VCaP (cell line): ENCODE measurements around the gene KCNJ6.
A peak's percentile ranks its signal among the peaks of the same experiment; 100 is the strongest.

Experiments
- H3K27ac ChIP-seq: fragments of 450-650 bp; 2 replicates; pipeline ENCODE4 v1.5.1; 2017
- CTCF ChIP-seq: fragments of 450-650 bp; conservative IDR thresholded peaks from 2 replicates; pipeline ENCODE4 v1.5.1; 2017; ENCODE audit warnings: mild to moderate bottlenecking, moderate library complexity

The KCNJ6 gene

GRCh38 chr21:37686991-37687810 lies 229.1 kb downstream of the KCNJ6 start:
- TF ChIP-seq CTCF, result no peak
- H3K27ac ChIP-seq, result no peak overlapping the region

- H3K27ac ChIP-seq, result no peak overlapping the region
- no peak for TF ChIP-seq CTCF
Measured at GRCh38 chr21:37684547-37684946, 231.7 kb downstream of the KCNJ6 start.

GRCh38 chr21:37684115-37684493 lies 232.2 kb downstream of the KCNJ6 start:
- no peak for TF ChIP-seq CTCF
- no peak overlapping the region for H3K27ac ChIP-seq

GRCh38 chr21:37683396-37684114 lies 232.7 kb downstream of the KCNJ6 start:
- TF ChIP-seq CTCF, result no peak
- no peak overlapping the region for H3K27ac ChIP-seq

GRCh38 chr21:37682966-37683365 lies 233.3 kb downstream of the KCNJ6 start:
- TF ChIP-seq CTCF, result no peak
- no peak overlapping the region for H3K27ac ChIP-seq

GRCh38 chr21:37677006-37677405 lies 239.3 kb downstream of the KCNJ6 start:
- no peak for TF ChIP-seq CTCF
- no peak overlapping the region for H3K27ac ChIP-seq

- no peak overlapping the region for H3K27ac ChIP-seq
Measured at GRCh38 chr21:37675202-37675801, 241.0 kb downstream of the KCNJ6 start.

More at GRCh38 chr21:37675202-37675801, 241.0 kb downstream of the KCNJ6 start:
- peak; percentile 100 for TF ChIP-seq CTCF
